Measurements from ENCODE around the gene KLF2.
A peak's percentile ranks its signal among the peaks of the same experiment; 100 is the strongest.

- TF ChIP-seq, protein P1, sequence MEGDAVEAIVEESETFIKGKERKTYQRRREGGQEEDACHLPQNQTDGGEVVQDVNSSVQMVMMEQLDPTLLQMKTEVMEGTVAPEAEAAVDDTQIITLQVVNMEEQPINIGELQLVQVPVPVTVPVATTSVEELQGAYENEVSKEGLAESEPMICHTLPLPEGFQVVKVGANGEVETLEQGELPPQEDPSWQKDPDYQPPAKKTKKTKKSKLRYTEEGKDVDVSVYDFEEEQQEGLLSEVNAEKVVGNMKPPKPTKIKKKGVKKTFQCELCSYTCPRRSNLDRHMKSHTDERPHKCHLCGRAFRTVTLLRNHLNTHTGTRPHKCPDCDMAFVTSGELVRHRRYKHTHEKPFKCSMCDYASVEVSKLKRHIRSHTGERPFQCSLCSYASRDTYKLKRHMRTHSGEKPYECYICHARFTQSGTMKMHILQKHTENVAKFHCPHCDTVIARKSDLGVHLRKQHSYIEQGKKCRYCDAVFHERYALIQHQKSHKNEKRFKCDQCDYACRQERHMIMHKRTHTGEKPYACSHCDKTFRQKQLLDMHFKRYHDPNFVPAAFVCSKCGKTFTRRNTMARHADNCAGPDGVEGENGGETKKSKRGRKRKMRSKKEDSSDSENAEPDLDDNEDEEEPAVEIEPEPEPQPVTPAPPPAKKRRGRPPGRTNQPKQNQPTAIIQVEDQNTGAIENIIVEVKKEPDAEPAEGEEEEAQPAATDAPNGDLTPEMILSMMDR (IDR thresholded peaks at IDR 0.05) = peak in 1 of 6 experiments; percentile 11
- no peak for TF ChIP-seq POLR2A (IDR thresholded peaks at IDR 0.05)
Measured at GRCh38 chr19:16328824-16329482, 4.3 kb downstream of the KLF2 start.
